Stimulated activated CD4-positive, alpha-beta T cell treated with anti-CD3 and anti-CD28 coated beads, Interleukin-1b, Interleukin-23, amount 100 ng/mL, for 48 hours (primary cell): ENCODE measurements around the gene CFAP47.

Experiments
- DNase-seq: peaks from one replicate; pipeline ENCODE4 v3.0.0-alpha.2; 2020

Gene CFAP47

GRCh38 chrX:36266155-36266554 lies 346.6 kb downstream of the CFAP47 start:
- no peak for DNase-seq

- DNase-seq: no peak
These were observed 390.6 kb downstream of the CFAP47 start for GRCh38 chrX:36310136-36310535.

- no peak for DNase-seq
These were observed 394.8 kb downstream of the CFAP47 start for GRCh38 chrX:36314303-36314702.

GRCh38 chrX:36334572-36334971 lies 415.0 kb downstream of the CFAP47 start:
- no peak for DNase-seq

- no peak for DNase-seq
These were observed 417.2 kb downstream of the CFAP47 start for GRCh38 chrX:36336751-36337150.

GRCh38 chrX:36344301-36344700 lies 424.8 kb downstream of the CFAP47 start:
- DNase-seq: no peak

- DNase-seq: no peak
These were observed 429.0 kb downstream of the CFAP47 start for GRCh38 chrX:36348509-36348908.

- DNase-seq: no peak
These were observed 438.3 kb downstream of the CFAP47 start for GRCh38 chrX:36357855-36358254.

- DNase-seq: no peak
These were observed 444.7 kb downstream of the CFAP47 start for GRCh38 chrX:36364262-36364661.

- DNase-seq: no peak
These were observed 464.0 kb downstream of the CFAP47 start for GRCh38 chrX:36383495-36383894.

- DNase-seq: no peak
These were observed 469.4 kb downstream of the CFAP47 start for GRCh38 chrX:36388901-36389300.

GRCh38 chrX:36401774-36402173 lies 482.2 kb downstream of the CFAP47 start:
- no peak for DNase-seq

- DNase-seq: no peak
These were observed 488.3 kb downstream of the CFAP47 start for GRCh38 chrX:36407836-36408235.

- no peak for DNase-seq
These were observed 494.5 kb downstream of the CFAP47 start for GRCh38 chrX:36414056-36414455.

- DNase-seq: no peak
These were observed 502.8 kb downstream of the CFAP47 start for GRCh38 chrX:36422368-36422767.

- DNase-seq: no peak
These were observed 512.3 kb downstream of the CFAP47 start for GRCh38 chrX:36431819-36432218.

- no peak for DNase-seq
These were observed 515.0 kb downstream of the CFAP47 start for GRCh38 chrX:36434522-36434921.
